ENCODE data around the gene CACNA1C.

Gene CACNA1C

DNA sequence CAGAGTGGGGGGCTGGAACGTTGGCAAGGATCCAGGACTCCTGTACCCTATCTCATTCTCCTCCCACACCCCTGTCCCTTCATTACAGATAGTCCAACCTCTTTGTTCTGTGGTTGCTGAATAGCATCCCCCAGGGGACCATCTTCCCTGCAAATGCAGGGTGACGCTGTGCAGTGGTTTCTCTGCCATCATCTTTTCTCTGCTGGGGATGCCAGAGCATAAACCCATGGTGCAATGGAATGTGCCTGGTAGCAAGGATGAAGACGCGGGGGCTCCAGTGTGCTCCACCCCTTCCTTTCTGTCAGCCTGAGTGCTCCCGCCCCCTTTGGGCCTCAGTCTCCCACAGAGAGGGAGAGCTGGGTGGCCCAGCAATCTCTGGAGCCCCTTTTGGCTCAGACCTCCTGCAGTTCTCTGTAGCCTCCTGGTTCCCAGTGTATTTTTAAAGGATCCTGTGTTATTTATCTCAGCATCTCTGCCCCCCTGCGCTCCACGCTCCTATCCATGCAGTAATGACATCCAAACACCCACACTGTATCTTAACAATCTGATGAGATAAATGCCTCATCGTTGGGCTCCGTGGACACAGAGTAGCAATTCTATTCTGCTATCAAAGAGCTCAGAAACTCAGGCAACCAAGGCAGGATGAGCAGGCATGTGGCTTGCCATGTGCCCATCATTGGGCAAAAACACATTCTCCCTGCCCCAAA, 212.8 kb downstream of the CACNA1C start:
- Histone ChIP-seq H3K27ac (peak overlapping the region; percentile 58), H3K4me3 (ENCODE audit: low read depth, low read length) (no peak overlapping the region), H3K27me3 (replicated peaks) (no peaks in the 10 kb centered on the region), H3K36me3 (replicated peaks) (no peaks in the 10 kb centered on the region)
- peak; percentile 72 for DNase-seq
- in situ Hi-C loops (cut with HindIII; ENCODE audit: low pct_ligation_motif_present, low sequenced_read_pairs): no loop called here
- TF ChIP-seq, protein P1, sequence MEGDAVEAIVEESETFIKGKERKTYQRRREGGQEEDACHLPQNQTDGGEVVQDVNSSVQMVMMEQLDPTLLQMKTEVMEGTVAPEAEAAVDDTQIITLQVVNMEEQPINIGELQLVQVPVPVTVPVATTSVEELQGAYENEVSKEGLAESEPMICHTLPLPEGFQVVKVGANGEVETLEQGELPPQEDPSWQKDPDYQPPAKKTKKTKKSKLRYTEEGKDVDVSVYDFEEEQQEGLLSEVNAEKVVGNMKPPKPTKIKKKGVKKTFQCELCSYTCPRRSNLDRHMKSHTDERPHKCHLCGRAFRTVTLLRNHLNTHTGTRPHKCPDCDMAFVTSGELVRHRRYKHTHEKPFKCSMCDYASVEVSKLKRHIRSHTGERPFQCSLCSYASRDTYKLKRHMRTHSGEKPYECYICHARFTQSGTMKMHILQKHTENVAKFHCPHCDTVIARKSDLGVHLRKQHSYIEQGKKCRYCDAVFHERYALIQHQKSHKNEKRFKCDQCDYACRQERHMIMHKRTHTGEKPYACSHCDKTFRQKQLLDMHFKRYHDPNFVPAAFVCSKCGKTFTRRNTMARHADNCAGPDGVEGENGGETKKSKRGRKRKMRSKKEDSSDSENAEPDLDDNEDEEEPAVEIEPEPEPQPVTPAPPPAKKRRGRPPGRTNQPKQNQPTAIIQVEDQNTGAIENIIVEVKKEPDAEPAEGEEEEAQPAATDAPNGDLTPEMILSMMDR (IDR thresholded peaks at IDR 0.05; ENCODE audit: low read depth, low read length, missing control alignments): no peak

DNA sequence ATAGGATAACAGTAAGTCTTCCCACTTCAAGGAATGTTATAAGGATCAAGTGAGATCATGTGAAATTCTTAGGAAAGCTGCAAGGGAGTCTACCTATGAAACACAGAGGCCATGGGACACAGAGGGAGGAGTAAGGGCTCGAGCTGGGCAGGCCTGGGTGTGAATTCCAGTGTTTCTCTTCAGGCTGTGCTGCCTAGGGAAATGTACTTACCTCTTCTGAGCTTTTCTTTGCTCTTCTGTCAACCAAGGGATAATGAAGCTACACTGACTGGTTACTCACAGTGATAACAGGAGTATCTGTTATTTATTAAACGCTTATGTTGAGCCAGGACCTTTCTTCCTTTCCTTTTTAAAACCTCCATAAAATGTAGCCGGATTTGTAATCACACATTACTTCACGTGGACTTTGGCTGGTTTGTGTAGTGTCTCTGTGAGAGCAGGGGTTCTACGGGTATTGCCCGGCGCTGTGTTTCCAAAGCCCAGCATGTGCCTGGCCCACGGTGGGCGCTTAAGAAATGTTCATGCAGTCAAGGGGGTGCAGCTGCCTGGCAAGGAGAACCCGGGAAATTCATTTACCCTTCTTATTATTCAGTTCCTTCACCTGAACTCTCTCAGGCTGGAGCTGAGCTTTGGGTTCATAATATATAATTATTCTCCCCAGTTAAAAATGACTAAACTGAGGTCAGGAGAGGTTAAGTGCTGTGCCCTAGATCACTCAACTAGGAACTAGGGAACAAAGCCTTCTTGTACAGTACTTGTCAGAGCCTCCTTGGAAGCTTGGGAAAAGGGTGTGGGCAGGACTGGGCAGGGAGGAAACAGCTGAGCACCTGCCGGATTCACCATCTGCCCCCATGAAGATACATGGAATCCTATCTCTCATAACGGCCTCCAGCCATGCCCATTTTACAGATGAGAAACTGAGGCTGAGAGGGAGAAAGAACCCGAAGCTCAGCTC, 214.2 kb downstream of the CACNA1C start:
- in situ Hi-C loops (cut with HindIII; ENCODE audit: low pct_ligation_motif_present, low sequenced_read_pairs): no loop called here
- TF ChIP-seq, protein P1 (IDR thresholded peaks at IDR 0.05; ENCODE audit: low read depth, low read length, missing control alignments): no peak
- H3K27me3 ChIP-seq (replicated peaks): no peaks in the 10 kb centered on the region
- H3K27ac ChIP-seq: no peak overlapping the region
- H3K36me3 ChIP-seq (replicated peaks): no peaks in the 10 kb centered on the region
- H3K4me3 ChIP-seq (ENCODE audit: low read depth, low read length): no peak overlapping the region
- no peak for DNase-seq

DNA sequence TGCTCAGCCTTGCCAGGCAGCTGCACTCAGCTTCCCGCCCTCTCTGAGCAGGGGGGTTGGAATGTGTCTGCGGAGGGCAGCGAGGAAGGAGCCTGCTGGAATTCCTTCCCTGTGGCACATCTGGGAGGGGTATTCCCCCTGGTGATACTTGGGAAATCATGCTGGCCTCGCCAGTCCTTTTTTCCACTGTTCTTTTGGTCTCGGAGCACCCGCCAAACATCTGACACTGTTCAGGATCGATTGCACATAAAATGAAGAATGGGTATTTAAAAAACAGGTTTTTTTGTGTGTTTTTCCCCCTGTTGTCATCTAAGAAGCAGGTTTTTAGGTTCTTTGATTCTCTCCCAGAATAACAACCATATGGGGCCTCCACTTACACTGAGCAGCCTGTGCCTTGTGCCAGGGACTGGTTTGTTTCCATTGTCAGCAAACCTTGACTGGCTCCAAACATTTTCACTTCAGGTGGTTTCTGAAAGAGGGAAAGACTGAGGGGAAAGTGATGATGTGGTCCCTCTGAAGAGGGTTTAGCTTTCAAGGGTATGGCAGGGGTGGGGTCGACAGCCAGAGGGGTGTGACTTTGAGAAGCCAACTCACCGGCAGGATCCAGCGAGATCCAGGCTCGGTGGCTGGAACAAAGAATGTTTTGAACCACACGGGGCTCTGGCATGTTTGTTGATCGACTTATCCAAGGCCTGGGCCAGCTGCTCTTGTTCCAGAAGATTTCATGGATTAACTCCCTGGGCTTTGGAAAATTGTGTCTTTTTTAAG, 215.1 kb downstream of the CACNA1C start:
- no peaks in the 10 kb centered on the region for H3K27me3 ChIP-seq (replicated peaks)
- H3K27ac ChIP-seq: peak overlapping the region; percentile 19
- in situ Hi-C loops (cut with HindIII; ENCODE audit: low pct_ligation_motif_present, low sequenced_read_pairs): no loop called here
- no peak overlapping the region for H3K4me3 ChIP-seq (ENCODE audit: low read depth, low read length)
- H3K36me3 ChIP-seq (replicated peaks): no peaks in the 10 kb centered on the region
- DNase-seq: no peak
- TF ChIP-seq, protein P1 (IDR thresholded peaks at IDR 0.05; ENCODE audit: low read depth, low read length, missing control alignments): no peak

DNA sequence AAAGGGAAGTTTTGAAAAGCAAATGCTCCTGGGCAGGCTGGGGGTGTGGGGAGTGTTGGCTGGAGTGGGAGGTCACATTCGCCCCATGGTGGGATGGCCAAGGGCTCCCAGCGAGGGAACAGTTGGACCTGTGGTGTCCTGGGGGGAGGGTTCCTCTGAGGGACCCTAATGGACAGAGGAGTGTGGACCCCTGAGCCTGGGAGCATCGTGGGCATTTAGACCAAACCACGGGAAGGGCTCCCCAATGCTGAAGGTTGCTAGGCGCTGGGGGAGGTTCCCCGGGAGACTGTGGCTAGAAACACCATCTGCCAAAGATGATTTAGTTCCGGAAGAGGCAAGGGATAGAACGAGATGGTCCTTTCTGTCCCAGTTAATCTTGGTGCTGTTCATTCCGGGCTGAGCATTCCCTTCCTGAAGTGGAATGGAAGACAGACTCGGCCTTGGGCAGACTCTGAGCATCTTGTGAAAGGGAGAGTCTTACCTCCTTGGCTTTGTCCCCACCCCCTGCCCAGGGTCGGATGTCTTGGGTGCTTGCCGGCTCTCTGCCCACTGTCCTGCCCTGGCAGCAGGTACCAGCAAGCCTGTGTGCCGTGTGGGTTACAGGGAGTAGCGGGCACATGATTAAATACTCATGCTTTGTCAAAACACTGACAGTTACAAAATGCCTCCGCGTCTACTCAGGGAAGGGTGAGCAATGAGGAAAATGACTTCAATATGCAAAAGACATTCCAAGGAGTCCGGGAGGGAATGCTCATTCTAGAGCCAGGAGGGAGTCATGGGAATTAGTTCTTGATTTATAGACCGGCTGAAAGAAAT, 215.9 kb downstream of the CACNA1C start:
- peak; percentile 79 for DNase-seq
- H3K36me3 ChIP-seq (replicated peaks): no peaks in the 10 kb centered on the region
- H3K4me3 ChIP-seq (ENCODE audit: low read depth, low read length): no peak overlapping the region
- H3K27me3 ChIP-seq (replicated peaks): no peaks in the 10 kb centered on the region
- TF ChIP-seq, protein P1 (IDR thresholded peaks at IDR 0.05; ENCODE audit: low read depth, low read length, missing control alignments): no peak
- in situ Hi-C loops (cut with HindIII; ENCODE audit: low pct_ligation_motif_present, low sequenced_read_pairs): no loop called here
- peak overlapping the region; percentile 19 for H3K27ac ChIP-seq

DNA sequence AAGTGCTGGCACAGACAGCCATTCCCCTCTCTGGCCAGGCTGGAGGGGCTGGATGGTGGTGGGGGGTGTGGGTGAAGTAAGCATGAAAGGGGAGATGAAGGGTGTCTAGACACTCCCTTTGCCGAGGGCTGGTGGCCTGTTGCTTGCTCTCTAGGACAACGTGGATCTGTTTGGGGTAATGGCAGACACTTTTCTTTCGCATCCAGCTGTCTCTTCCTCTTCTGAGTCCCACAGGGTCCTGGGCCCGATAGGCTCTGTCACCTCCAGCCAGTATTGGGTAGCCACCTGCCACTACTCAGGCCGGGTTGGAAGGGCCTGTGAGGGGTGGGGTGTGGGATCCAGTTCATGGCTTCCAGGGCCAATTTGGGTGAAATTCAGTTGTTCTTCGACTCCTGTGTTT, 218.1 kb downstream of the CACNA1C start:
- no peak for DNase-seq
- in situ Hi-C loops (cut with HindIII; ENCODE audit: low pct_ligation_motif_present, low sequenced_read_pairs): no loop called here
- no peak overlapping the region for H3K4me3 ChIP-seq (ENCODE audit: low read depth, low read length)
- no peaks in the 10 kb centered on the region for H3K27me3 ChIP-seq (replicated peaks)
- no peaks in the 10 kb centered on the region for H3K36me3 ChIP-seq (replicated peaks)
- no peak overlapping the region for H3K27ac ChIP-seq
- TF ChIP-seq, protein P1 (IDR thresholded peaks at IDR 0.05; ENCODE audit: low read depth, low read length, missing control alignments): no peak

All from brain microvascular endothelial cell (primary cell).